GM18873 (cell line): ENCODE results near the gene EEA1.
"Not testable (repeated sequence)": the region's sequence is repeated elsewhere in the genome, so short reads cannot be mapped to it uniquely, and the experiment has no call there.

Experiments
- ATAC-seq: cut with Tn5 transposase; IDR thresholded peaks from one replicate; pipeline ENCODE4 v1.9.1; 2021; ENCODE audit warnings: mild to moderate bottlenecking, moderate library complexity, moderate number of reproducible peaks; ENCODE audit not compliant: unreplicated experiment, low FRiP score

The EEA1 gene

GRCh38 chr12:92827836-92828431, 101.2 kb downstream of the EEA1 start:
- no peak for ATAC-seq

- ATAC-seq: no peak
Observed at GRCh38 chr12:92821142-92821541, 108.0 kb downstream of the EEA1 start.

- ATAC-seq: no peak
Observed at GRCh38 chr12:92814584-92814983, 114.5 kb downstream of the EEA1 start.

GRCh38 chr12:92810370-92810769, 118.7 kb downstream of the EEA1 start:
- peak; percentile 52 for ATAC-seq

GRCh38 chr12:92803903-92804302, 125.2 kb downstream of the EEA1 start:
- ATAC-seq: no peak

GRCh38 chr12:92802906-92803305, 126.2 kb downstream of the EEA1 start:
- no peak for ATAC-seq

GRCh38 chr12:92796650-92797049, 132.4 kb downstream of the EEA1 start:
- no peak for ATAC-seq

GRCh38 chr12:92794814-92795213, 134.3 kb downstream of the EEA1 start:
- no peak for ATAC-seq

- not testable (repeated sequence) for ATAC-seq
Observed at GRCh38 chr12:92794356-92794755, 134.7 kb downstream of the EEA1 start.

GRCh38 chr12:92786045-92786444, 143.1 kb downstream of the EEA1 start:
- ATAC-seq: no peak

- ATAC-seq: no peak
Observed at GRCh38 chr12:92785563-92785950, 143.5 kb downstream of the EEA1 start.

- peak; percentile 97 for ATAC-seq
Observed at GRCh38 chr12:92784797-92785562, 144.1 kb downstream of the EEA1 start.

- no peak for ATAC-seq
Observed at GRCh38 chr12:92784356-92784755, 144.7 kb downstream of the EEA1 start.

GRCh38 chr12:92779902-92780301, 149.2 kb downstream of the EEA1 start:
- no peak for ATAC-seq

- ATAC-seq: no peak
Observed at GRCh38 chr12:92778525-92778924, 150.6 kb downstream of the EEA1 start.

- ATAC-seq: no peak
Observed at GRCh38 chr12:92775416-92775815, 153.7 kb downstream of the EEA1 start.

GRCh38 chr12:92771001-92771400, 158.1 kb downstream of the EEA1 start:
- no peak for ATAC-seq

- ATAC-seq: peak; percentile 78
Observed at GRCh38 chr12:92769124-92769901, 159.8 kb downstream of the EEA1 start.

GRCh38 chr12:92765871-92766270, 163.2 kb downstream of the EEA1 start:
- no peak for ATAC-seq

- ATAC-seq: no peak
Observed at GRCh38 chr12:92764831-92765230, 164.3 kb downstream of the EEA1 start.

GRCh38 chr12:92762773-92763172, 166.3 kb downstream of the EEA1 start:
- no peak for ATAC-seq
